Measurements from ENCODE around the gene WNT3A. TPM values are rescaled to one million over a fixed set of nuclear protein-coding genes. Genes with fewer than 3 reads are reported as not detected.
"Not testable (repeated sequence)": the region's sequence is repeated elsewhere in the genome, so short reads cannot be mapped to it uniquely, and the experiment has no call there.

WNT3A gene
- total RNA-seq (not detected), polyA plus RNA-seq (not detected)

DNA sequence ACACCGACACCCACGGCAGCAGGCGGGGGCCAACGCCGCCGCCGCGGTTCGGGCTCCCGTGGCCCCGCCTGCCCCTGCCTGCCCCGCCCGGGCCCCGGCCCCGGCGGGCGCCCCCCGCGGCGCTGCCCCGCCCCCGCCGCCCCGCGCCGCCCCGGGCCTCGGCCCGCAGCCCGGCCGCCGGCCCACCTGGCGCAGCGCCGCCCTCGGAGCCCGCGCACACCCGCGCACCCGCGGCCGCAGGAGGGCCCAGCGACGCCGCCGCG, at the start of gene WNT3A:
Gene WNT3A (plus strand): TSS at position 213 of the 263 bp plus-strand sequence. CDS start 131 bp downstream, outside the sequence.
- Histone ChIP-seq H3K9me3 (ENCODE audit: control insufficient read depth in 2 of 2, low read length in 2 of 2) (no peaks in the 10 kb centered on the region), H3K4me3 (ENCODE audit: low read depth, low read length) (no peak within 1 kb of the TSS), H3K36me3 (ENCODE audit: control insufficient read depth, insufficient read depth, low read length) (no peaks in the 10 kb centered on the region), H3K27ac (ENCODE audit: insufficient read depth, low read length, poor library complexity, severe bottlenecking) (no peak within 1 kb of the TSS), H3K27me3 (ENCODE audit: control insufficient read depth, insufficient read depth, low read length) (peaks cover 7% of the 10 kb centered on the region), H3K4me1 (ENCODE audit: control insufficient read depth, insufficient read depth, low read length, poor library complexity, severe bottlenecking) (peaks cover 4% of the 10 kb centered on the region)
- H3K9me3 Mint-ChIP-seq: no peaks in the 10 kb centered on the region
- peaks cover 34% of the 10 kb centered on the region for H3K27me3 Mint-ChIP-seq
- H3K4me3 Mint-ChIP-seq: peak within 1 kb of the TSS in 1 of 4 donors; percentile 38
- ATAC-seq (ENCODE audit: low read depth in 2 of 2): no peak
- H3K4me1 Mint-ChIP-seq: peaks cover 0 to 18% (median 0%) of the 10 kb centered on the region in 4 donors
- DNase-seq: no peak
- H3K27ac Mint-ChIP-seq: no peak within 1 kb of the TSS
- H3K36me3 Mint-ChIP-seq: no peaks in the 10 kb centered on the region

DNA sequence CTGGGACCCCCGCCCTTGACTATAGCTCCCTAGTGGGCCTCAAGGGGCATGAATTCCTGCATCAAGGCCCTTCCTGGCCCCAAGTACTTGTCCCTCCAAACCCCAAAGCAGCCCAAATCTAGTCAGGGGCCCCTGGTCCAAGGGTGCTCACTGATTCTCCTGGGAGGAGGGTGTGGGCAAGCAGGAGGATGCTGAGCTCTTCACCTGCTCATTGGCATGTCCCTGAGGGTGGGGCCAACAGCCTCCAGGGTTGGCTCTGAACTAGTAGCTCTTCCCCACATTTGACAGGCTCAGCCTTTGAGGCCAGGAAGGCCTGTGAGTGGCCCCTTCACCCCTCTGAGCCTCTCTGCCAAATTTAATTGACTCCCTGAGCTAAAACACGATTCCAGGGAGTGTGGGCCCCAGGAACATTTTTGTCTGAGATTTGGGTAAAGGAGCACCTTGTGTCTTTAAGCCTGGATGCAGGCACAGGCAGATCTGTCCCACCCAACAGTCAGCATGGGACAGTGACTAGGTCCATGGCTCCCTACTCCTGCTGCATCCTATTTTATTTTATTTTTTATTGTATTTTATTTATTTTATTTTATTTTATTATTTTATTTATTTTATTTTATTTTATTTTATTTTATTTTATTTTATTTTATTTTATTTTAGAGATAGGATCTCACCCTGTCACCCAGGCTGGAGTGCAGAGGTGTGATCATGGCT, 48.0 kb upstream of the WNT3A start:
- ATAC-seq (ENCODE audit: low read depth in 2 of 2) (no peak), DNase-seq (no peak)
- H3K36me3 Mint-ChIP-seq: no peaks in the 10 kb centered on the region
- H3K4me3 Mint-ChIP-seq: no peak overlapping the region
- peaks cover 5 to 6% of the 10 kb centered on the region in 2 experiments for H3K9me3 ChIP-seq (ENCODE audit: control insufficient read depth in 2 of 2, low read length in 2 of 2)
- no peaks in the 10 kb centered on the region for H3K4me1 Mint-ChIP-seq
- no peak overlapping the region for H3K27ac ChIP-seq (ENCODE audit: insufficient read depth, low read length, poor library complexity, severe bottlenecking)
- H3K4me1 ChIP-seq (ENCODE audit: control insufficient read depth, insufficient read depth, low read length, poor library complexity, severe bottlenecking): no peaks in the 10 kb centered on the region
- peaks cover 0 to 4% (median 0%) of the 10 kb centered on the region in 7 donors for H3K9me3 Mint-ChIP-seq
- H3K36me3 ChIP-seq (ENCODE audit: control insufficient read depth, insufficient read depth, low read length): no peaks in the 10 kb centered on the region
- no peak overlapping the region for H3K27ac Mint-ChIP-seq
- H3K27me3 Mint-ChIP-seq: peaks cover 61% of the 10 kb centered on the region
- peaks cover 29% of the 10 kb centered on the region for H3K27me3 ChIP-seq (ENCODE audit: control insufficient read depth, insufficient read depth, low read length)
- H3K4me3 ChIP-seq (ENCODE audit: low read depth, low read length): no peak overlapping the region

- no peaks in the 10 kb centered on the region for H3K4me1 ChIP-seq (ENCODE audit: control insufficient read depth, insufficient read depth, low read length, poor library complexity, severe bottlenecking)
- Mint-ChIP-seq H3K9me3 (peaks cover 0 to 4% (median 0%) of the 10 kb centered on the region in 7 donors), H3K36me3 (no peaks in the 10 kb centered on the region), H3K4me1 (no peaks in the 10 kb centered on the region), H3K4me3 (no peak overlapping the region), H3K27me3 (peaks cover 56% of the 10 kb centered on the region), H3K27ac (no peak overlapping the region)
- peaks cover 28% of the 10 kb centered on the region for H3K27me3 ChIP-seq (ENCODE audit: control insufficient read depth, insufficient read depth, low read length)
- H3K4me3 ChIP-seq (ENCODE audit: low read depth, low read length): no peak overlapping the region
- DNase-seq (no peak), ATAC-seq (ENCODE audit: low read depth in 2 of 2) (no peak)
- H3K9me3 ChIP-seq (ENCODE audit: control insufficient read depth in 2 of 2, low read length in 2 of 2): peaks cover 3 to 5% of the 10 kb centered on the region in 2 experiments
- H3K36me3 ChIP-seq (ENCODE audit: control insufficient read depth, insufficient read depth, low read length): no peaks in the 10 kb centered on the region
- H3K27ac ChIP-seq (ENCODE audit: insufficient read depth, low read length, poor library complexity, severe bottlenecking): no peak overlapping the region
Observed at GRCh38 chr1:227959325-227959860, 47.4 kb upstream of the WNT3A start.

- ATAC-seq (ENCODE audit: low read depth in 2 of 2): no peak
Observed at GRCh38 chr1:227961651-227962466, 44.9 kb upstream of the WNT3A start.

GRCh38 chr1:227966733-227967132, 40.1 kb upstream of the WNT3A start:
- not testable (repeated sequence) for H3K27ac Mint-ChIP-seq

More at GRCh38 chr1:227961651-227962466, 44.9 kb upstream of the WNT3A start:
- Histone ChIP-seq H3K4me3 (ENCODE audit: low read depth, low read length) (no peak overlapping the region), H3K9me3 (ENCODE audit: control insufficient read depth in 2 of 2, low read length in 2 of 2) (no peaks in the 10 kb centered on the region), H3K27ac (ENCODE audit: insufficient read depth, low read length, poor library complexity, severe bottlenecking) (no peak overlapping the region), H3K27me3 (ENCODE audit: control insufficient read depth, insufficient read depth, low read length) (peaks cover 14% of the 10 kb centered on the region), H3K4me1 (ENCODE audit: control insufficient read depth, insufficient read depth, low read length, poor library complexity, severe bottlenecking) (no peaks in the 10 kb centered on the region), H3K36me3 (ENCODE audit: control insufficient read depth, insufficient read depth, low read length) (no peaks in the 10 kb centered on the region)
- Mint-ChIP-seq H3K27me3 (peaks cover 31% of the 10 kb centered on the region), H3K9me3 (peaks cover 0 to 1% (median 0%) of the 10 kb centered on the region in 7 donors), H3K4me3 (no peak overlapping the region), H3K4me1 (no peaks in the 10 kb centered on the region), H3K27ac (no peak overlapping the region), H3K36me3 (no peaks in the 10 kb centered on the region)
- no peak for DNase-seq

GRCh38 chr1:227967815-227968214, 39.0 kb upstream of the WNT3A start:
- H3K36me3 Mint-ChIP-seq; H3K9me3 Mint-ChIP-seq; H3K4me1 Mint-ChIP-seq; H3K9me3 ChIP-seq (ENCODE audit: control insufficient read depth in 2 of 2, low read length in 2 of 2); H3K4me3 ChIP-seq (ENCODE audit: low read depth, low read length); ATAC-seq (ENCODE audit: low read depth in 2 of 2); DNase-seq; H3K27ac ChIP-seq (ENCODE audit: insufficient read depth, low read length, poor library complexity, severe bottlenecking); H3K27me3 Mint-ChIP-seq; H3K27ac Mint-ChIP-seq; H3K4me3 Mint-ChIP-seq; H3K4me1 ChIP-seq (ENCODE audit: control insufficient read depth, insufficient read depth, low read length, poor library complexity, severe bottlenecking); H3K27me3 ChIP-seq (ENCODE audit: control insufficient read depth, insufficient read depth, low read length); H3K36me3 ChIP-seq (ENCODE audit: control insufficient read depth, insufficient read depth, low read length): not testable (repeated sequence)

More at GRCh38 chr1:227966733-227967132, 40.1 kb upstream of the WNT3A start:
- not testable (repeated sequence) for H3K27me3 Mint-ChIP-seq; H3K4me3 Mint-ChIP-seq; ATAC-seq (ENCODE audit: low read depth in 2 of 2); H3K36me3 ChIP-seq (ENCODE audit: control insufficient read depth, insufficient read depth, low read length); H3K9me3 ChIP-seq (ENCODE audit: control insufficient read depth in 2 of 2, low read length in 2 of 2); H3K36me3 Mint-ChIP-seq; DNase-seq; H3K27me3 ChIP-seq (ENCODE audit: control insufficient read depth, insufficient read depth, low read length); H3K4me1 Mint-ChIP-seq; H3K4me1 ChIP-seq (ENCODE audit: control insufficient read depth, insufficient read depth, low read length, poor library complexity, severe bottlenecking); H3K4me3 ChIP-seq (ENCODE audit: low read depth, low read length); H3K9me3 Mint-ChIP-seq; H3K27ac ChIP-seq (ENCODE audit: insufficient read depth, low read length, poor library complexity, severe bottlenecking)

GRCh38 chr1:227970076-227970995, 36.5 kb upstream of the WNT3A start:
- not testable (repeated sequence) for H3K4me3 ChIP-seq (ENCODE audit: low read depth, low read length); H3K27me3 ChIP-seq (ENCODE audit: control insufficient read depth, insufficient read depth, low read length); DNase-seq; H3K27me3 Mint-ChIP-seq; H3K27ac Mint-ChIP-seq; H3K9me3 ChIP-seq (ENCODE audit: control insufficient read depth in 2 of 2, low read length in 2 of 2); H3K27ac ChIP-seq (ENCODE audit: insufficient read depth, low read length, poor library complexity, severe bottlenecking); H3K4me1 Mint-ChIP-seq; H3K4me1 ChIP-seq (ENCODE audit: control insufficient read depth, insufficient read depth, low read length, poor library complexity, severe bottlenecking); H3K36me3 Mint-ChIP-seq; H3K9me3 Mint-ChIP-seq; H3K36me3 ChIP-seq (ENCODE audit: control insufficient read depth, insufficient read depth, low read length); ATAC-seq (ENCODE audit: low read depth in 2 of 2); H3K4me3 Mint-ChIP-seq

Data from CD4-positive, CD25-positive, alpha-beta regulatory T cell (primary cell).